ENCODE measurements around the gene GRIN2D. TPM values are rescaled to one million over a fixed set of nuclear protein-coding genes. Genes with fewer than 3 reads are reported as not detected.

The GRIN2D gene
- 10.7 and 12.6 TPM in 2 replicates for total RNA-seq (2014; rRNA removed; shearing (Covaris generic))

- no peak for DNase-seq (ENCODE audit: low spot score)
Measured at GRCh38 chr19:48393559-48394330, at the start of gene GRIN2D. GRIN2D (plus strand) TSS chr19:48393668; CDS start chr19:48398393, 4,725 bp downstream.

GRCh38 chr19:48344892-48345291 is 48.6 kb upstream of the GRIN2D start:
- peak; percentile 41 for DNase-seq (ENCODE audit: low spot score)

- DNase-seq (ENCODE audit: low spot score) = no peak
Measured at GRCh38 chr19:48346191-48346590, 47.3 kb upstream of the GRIN2D start.

GRCh38 chr19:48348045-48348444 is 45.4 kb upstream of the GRIN2D start:
- peak; percentile 75 for DNase-seq (ENCODE audit: low spot score)

- DNase-seq (ENCODE audit: low spot score) = no peak
Measured at GRCh38 chr19:48348737-48349136, 44.7 kb upstream of the GRIN2D start.

GRCh38 chr19:48350856-48351255 is 42.6 kb upstream of the GRIN2D start:
- no peak for DNase-seq (ENCODE audit: low spot score)

GRCh38 chr19:48351341-48351752 is 42.1 kb upstream of the GRIN2D start:
- peak; percentile 89 for DNase-seq (ENCODE audit: low spot score)

GRCh38 chr19:48353677-48354076 is 39.8 kb upstream of the GRIN2D start:
- no peak for DNase-seq (ENCODE audit: low spot score)

- peak; percentile 86 for DNase-seq (ENCODE audit: low spot score)
Measured at GRCh38 chr19:48354332-48354992, 39.0 kb upstream of the GRIN2D start.

GRCh38 chr19:48355365-48355954 is 38.0 kb upstream of the GRIN2D start:
- no peak for DNase-seq (ENCODE audit: low spot score)

- DNase-seq (ENCODE audit: low spot score) = no peak
Measured at GRCh38 chr19:48359123-48359522, 34.3 kb upstream of the GRIN2D start.

GRCh38 chr19:48361912-48362311 is 31.6 kb upstream of the GRIN2D start:
- no peak for DNase-seq (ENCODE audit: low spot score)

GRCh38 chr19:48362716-48363499 is 30.6 kb upstream of the GRIN2D start:
- DNase-seq (ENCODE audit: low spot score) = peak; percentile 100

- no peak for DNase-seq (ENCODE audit: low spot score)
Measured at GRCh38 chr19:48363500-48363809, 30.0 kb upstream of the GRIN2D start.

- DNase-seq (ENCODE audit: low spot score) = peak; percentile 100
Measured at GRCh38 chr19:48363810-48364597, 29.5 kb upstream of the GRIN2D start, which contains the start of the genes SYNGR4 and TMEM143. SYNGR4 (plus strand) TSS chr19:48364367; CDS start chr19:48365843, 1,476 bp downstream. TMEM143 (minus strand) TSS chr19:48363940; CDS start chr19:48363920, 20 bp downstream.

GRCh38 chr19:48364598-48365348 is 28.7 kb upstream of the GRIN2D start:
- no peak for DNase-seq (ENCODE audit: low spot score)

GRCh38 chr19:48365602-48366001 is 27.9 kb upstream of the GRIN2D start:
- DNase-seq (ENCODE audit: low spot score) = no peak

- DNase-seq (ENCODE audit: low spot score) = no peak
Measured at GRCh38 chr19:48367855-48368254, 25.6 kb upstream of the GRIN2D start.

- DNase-seq (ENCODE audit: low spot score) = peak; percentile 83
Measured at GRCh38 chr19:48368936-48369335, 24.5 kb upstream of the GRIN2D start.

GRCh38 chr19:48370955-48371354 is 22.5 kb upstream of the GRIN2D start:
- no peak for DNase-seq (ENCODE audit: low spot score)

Data from HT-29 (cell line).